ENCODE data around the gene C9orf152. TPM values are rescaled to one million over a fixed set of nuclear protein-coding genes. Genes with fewer than 3 reads are reported as not detected.

C9orf152 gene
- total and polyA plus RNA-seq, 9 of the 15 experiments (the other 6 are each of a cell fraction or from before 2014, with no cell fraction given) = not detected

- H2AFZ ChIP-seq (ENCODE audit: low read depth, low read length) = no peak overlapping the region
- no peaks in the 10 kb centered on the region for H3K4me1 ChIP-seq (replicated peaks in 1 of 2; ENCODE audit: control insufficient read depth in 2 of 2, insufficient read depth in 2 of 2, low read length in 2 of 2)
- in situ Hi-C loops (cut with MboI) = no loop called here
- no peak overlapping the region for H3K4me3 ChIP-seq
- POLR2A ChIA-PET = interaction anchor here (0.9 to 1.5 kb wide), 3 partner anchors 9 to 29 kb away, joined by 4 to 5 read pairs (median 5); no protein-coding TSS in a partner anchor
- no peaks in the 10 kb centered on the region for H3K9me3 ChIP-seq (replicated peaks; ENCODE audit: control insufficient read depth, insufficient read depth, low read depth, low read length)
- H3K27ac ChIP-seq (ENCODE audit: extremely low read depth, low read depth, low read length) = no peak overlapping the region
- ATAC-seq = peak; percentile 63
- no peak for TF ChIP-seq ZSCAN32 (CRISPR knock-in tag; IDR thresholded peaks at IDR 0.05)
- peak; percentile 12; the same call in 1 of the 2 replicates for TF ChIP-seq POLR2A (conservative IDR thresholded peaks at IDR 0.05)
- H3K36me3 ChIP-seq (ENCODE audit: control insufficient read depth, insufficient read depth, low read length) = peaks cover 36% of the 10 kb centered on the region; the same call in 2 of the 3 replicates
- no peaks in the 10 kb centered on the region for H3K9me1 ChIP-seq (ENCODE audit: control insufficient read depth, insufficient read depth, low read length)
- BruUV-seq (replicated peaks) = no TSS peak
- 0 out of 3 replicates have a peak, but pooled peaks cover 7% of the 10 kb centered on the region for H3K79me2 ChIP-seq (ENCODE audit: control insufficient read depth, insufficient read depth, low read length)
- no peak for FAIRE-seq
- 20% methylated on average over 1 of the region's 1 CpG for WGBS (ENCODE audit: insufficient coverage, low coverage, missing lambda C conversion rate)
- no peak overlapping the region for H3K4me2 ChIP-seq (ENCODE audit: insufficient read depth, low read length)
- no peaks in the 10 kb centered on the region for H3K27me3 ChIP-seq (ENCODE audit: control insufficient read depth in 2 of 2, insufficient read depth in 2 of 2, low read length in 2 of 2)
- H3K9ac ChIP-seq (ENCODE audit: insufficient read depth in 1 of 2, low read depth in 2 of 2, low read length in 2 of 2) = no peak overlapping the region
- H4K20me1 ChIP-seq (replicated peaks; ENCODE audit: control insufficient read depth, insufficient read depth, low read length) = no peaks in the 10 kb centered on the region
- no peak for DNase-seq (ENCODE audit: extremely low read depth in 1 of 4, low spot score in 3 of 4)
- CTCF ChIA-PET (ENCODE audit: low intra/inter-chr PET ratio) = interaction anchor here (0.6 kb wide), 1 partner anchor 57 kb away, joined by 3 read pairs; no protein-coding TSS in a partner anchor
- intact Hi-C loops (cut with micrococcal nuclease) = no loop called here
Measured at GRCh38 chr9:110241858-110242321, 33.9 kb upstream of the C9orf152 start.

GRCh38 chr9:110241260-110241857, 33.4 kb upstream of the C9orf152 start:
- ChIA-PET CTCF (ENCODE audit: low intra/inter-chr PET ratio) (no interaction called here), POLR2A (interaction anchor here (1.4 to 1.5 kb wide), 2 partner anchors 9 to 28 kb away, joined by 4 to 5 read pairs; no protein-coding TSS in a partner anchor)
- H3K4me3 ChIP-seq = no peak overlapping the region
- ATAC-seq (no peak), DNase-seq (ENCODE audit: extremely low read depth in 1 of 4, low spot score in 3 of 4) (no peak), FAIRE-seq (no peak)
- WGBS (ENCODE audit: insufficient coverage, low coverage, missing lambda C conversion rate) = 51% methylated on average over 3 of the region's 3 CpGs
- no peaks in the 10 kb centered on the region for H4K20me1 ChIP-seq (replicated peaks; ENCODE audit: control insufficient read depth, insufficient read depth, low read length)
- peaks cover 31% of the 10 kb centered on the region; the same call in 2 of the 3 replicates for H3K36me3 ChIP-seq (ENCODE audit: control insufficient read depth, insufficient read depth, low read length)
- no peak overlapping the region for H2AFZ ChIP-seq (ENCODE audit: low read depth, low read length)
- no peak overlapping the region for H3K27ac ChIP-seq (ENCODE audit: extremely low read depth, low read depth, low read length)
- H3K4me2 ChIP-seq (ENCODE audit: insufficient read depth, low read length) = no peak overlapping the region
- H3K79me2 ChIP-seq (ENCODE audit: control insufficient read depth, insufficient read depth, low read length) = 0 out of 3 replicates have a peak, but pooled peaks cover 4% of the 10 kb centered on the region
- BruUV-seq (replicated peaks) = no TSS peak
- no peak overlapping the region for H3K9ac ChIP-seq (ENCODE audit: insufficient read depth in 1 of 2, low read depth in 2 of 2, low read length in 2 of 2)
- no peaks in the 10 kb centered on the region for H3K9me3 ChIP-seq (replicated peaks; ENCODE audit: control insufficient read depth, insufficient read depth, low read depth, low read length)
- H3K9me1 ChIP-seq (ENCODE audit: control insufficient read depth, insufficient read depth, low read length) = no peaks in the 10 kb centered on the region
- no peaks in the 10 kb centered on the region for H3K4me1 ChIP-seq (replicated peaks in 1 of 2; ENCODE audit: control insufficient read depth in 2 of 2, insufficient read depth in 2 of 2, low read length in 2 of 2)
- in situ Hi-C loops (cut with MboI) = no loop called here
- intact Hi-C loops (cut with micrococcal nuclease) = no loop called here
- H3K27me3 ChIP-seq (ENCODE audit: control insufficient read depth in 2 of 2, insufficient read depth in 2 of 2, low read length in 2 of 2) = no peaks in the 10 kb centered on the region
- TF ChIP-seq CEBPB (tag; IDR thresholded peaks at IDR 0.05) = peak; percentile 22; the same call in 1 of the 2 replicates
- TF ChIP-seq TFE3 (CRISPR knock-in tag; IDR thresholded peaks at IDR 0.05) = no peak
- no peak for TF ChIP-seq ZFP30 (CRISPR knock-in tag; IDR thresholded peaks at IDR 0.05; ENCODE audit: borderline replicate concordance)
- no peak for TF ChIP-seq L3MBTL2 (IDR thresholded peaks at IDR 0.05)
- no peak for TF ChIP-seq HOMEZ (CRISPR knock-in tag; IDR thresholded peaks at IDR 0.05)

Measured in K562 (cell line).